Measurements from ENCODE around the gene NFATC2.

Gene NFATC2

DNA sequence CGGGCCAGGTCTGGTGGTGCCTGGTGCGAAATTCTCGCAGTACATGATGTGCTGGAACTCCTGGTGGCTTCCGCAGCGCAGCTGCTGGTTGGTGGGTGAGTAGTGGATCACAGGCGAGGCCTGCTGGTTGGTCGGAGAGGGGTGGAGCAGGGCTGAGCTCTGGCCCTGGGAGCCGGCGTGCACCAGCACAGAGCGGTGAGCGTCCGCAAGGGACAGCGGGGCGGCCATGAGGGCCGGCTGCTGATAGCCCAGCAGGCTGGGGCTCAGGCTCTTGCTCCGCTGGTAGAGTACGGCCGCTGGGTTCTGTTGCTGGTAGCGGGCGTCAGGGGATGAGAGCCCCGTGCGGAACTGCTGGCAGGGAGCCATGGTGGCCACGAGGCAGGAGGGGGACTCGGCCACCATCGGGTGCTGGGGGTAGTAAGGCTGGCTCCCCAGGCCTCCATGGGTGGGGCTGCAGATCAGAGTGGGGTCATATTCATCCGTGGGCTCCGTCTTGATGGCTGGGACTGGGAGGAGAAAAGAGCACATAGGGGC lies 110.2 kb downstream of the NFATC2 start:
- Histone ChIP-seq H3K4me1 (ENCODE audit: control insufficient read depth in 5 of 5, insufficient read depth in 5 of 5, low read length in 5 of 5) (peaks cover 0 to 13% (median 13%) of the 10 kb centered on the region in 5 donors), H3K27ac (ENCODE audit: low read depth, low read length) (no peak overlapping the region), H3K9ac (ENCODE audit: low read length in 5 of 5) (no peak overlapping the region), H3K4me3 (ENCODE audit: low read depth in 1 of 5, low read length in 5 of 5) (no peak overlapping the region), H3K27me3 (ENCODE audit: control insufficient read depth in 5 of 5, insufficient read depth in 4 of 5, low read length in 5 of 5) (no peaks in the 10 kb centered on the region), H3K9me3 (ENCODE audit: control insufficient read depth in 5 of 5, low read length in 5 of 5) (no peaks in the 10 kb centered on the region), H3K36me3 (ENCODE audit: control insufficient read depth in 5 of 5, insufficient read depth in 5 of 5, low read length in 5 of 5) (peaks cover 0 to 59% (median 31%) of the 10 kb centered on the region in 5 donors)

DNA sequence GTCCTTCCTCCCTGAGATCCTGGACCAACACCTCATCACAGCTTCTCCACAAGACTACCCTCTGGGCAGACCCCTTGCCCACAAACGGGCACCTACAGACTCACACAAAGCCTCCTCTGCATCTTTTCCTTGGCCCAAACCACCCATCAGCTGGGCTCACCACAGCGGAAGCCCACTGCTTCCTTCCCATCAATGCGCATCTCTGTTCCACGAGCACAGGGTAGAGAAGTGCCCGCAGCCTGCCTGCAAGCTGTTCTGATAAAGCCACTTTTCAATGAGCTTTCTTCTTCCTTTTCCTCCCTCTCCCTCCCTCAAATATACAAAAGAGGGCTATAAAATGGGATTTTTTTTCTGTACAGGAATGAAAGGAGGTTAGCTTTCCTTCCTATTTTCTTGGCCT lies 111.2 kb downstream of the NFATC2 start:
- Histone ChIP-seq H3K9ac (ENCODE audit: low read length in 5 of 5) (no peak overlapping the region), H3K27ac (ENCODE audit: low read depth, low read length) (no peak overlapping the region), H3K36me3 (ENCODE audit: control insufficient read depth in 5 of 5, insufficient read depth in 5 of 5, low read length in 5 of 5) (peaks cover 0 to 62% (median 31%) of the 10 kb centered on the region in 5 donors), H3K27me3 (ENCODE audit: control insufficient read depth in 5 of 5, insufficient read depth in 4 of 5, low read length in 5 of 5) (no peaks in the 10 kb centered on the region), H3K9me3 (ENCODE audit: control insufficient read depth in 5 of 5, low read length in 5 of 5) (no peaks in the 10 kb centered on the region), H3K4me3 (ENCODE audit: low read depth in 1 of 5, low read length in 5 of 5) (no peak overlapping the region), H3K4me1 (ENCODE audit: control insufficient read depth in 5 of 5, insufficient read depth in 5 of 5, low read length in 5 of 5) (peaks cover 0 to 13% (median 13%) of the 10 kb centered on the region in 5 donors)

DNA sequence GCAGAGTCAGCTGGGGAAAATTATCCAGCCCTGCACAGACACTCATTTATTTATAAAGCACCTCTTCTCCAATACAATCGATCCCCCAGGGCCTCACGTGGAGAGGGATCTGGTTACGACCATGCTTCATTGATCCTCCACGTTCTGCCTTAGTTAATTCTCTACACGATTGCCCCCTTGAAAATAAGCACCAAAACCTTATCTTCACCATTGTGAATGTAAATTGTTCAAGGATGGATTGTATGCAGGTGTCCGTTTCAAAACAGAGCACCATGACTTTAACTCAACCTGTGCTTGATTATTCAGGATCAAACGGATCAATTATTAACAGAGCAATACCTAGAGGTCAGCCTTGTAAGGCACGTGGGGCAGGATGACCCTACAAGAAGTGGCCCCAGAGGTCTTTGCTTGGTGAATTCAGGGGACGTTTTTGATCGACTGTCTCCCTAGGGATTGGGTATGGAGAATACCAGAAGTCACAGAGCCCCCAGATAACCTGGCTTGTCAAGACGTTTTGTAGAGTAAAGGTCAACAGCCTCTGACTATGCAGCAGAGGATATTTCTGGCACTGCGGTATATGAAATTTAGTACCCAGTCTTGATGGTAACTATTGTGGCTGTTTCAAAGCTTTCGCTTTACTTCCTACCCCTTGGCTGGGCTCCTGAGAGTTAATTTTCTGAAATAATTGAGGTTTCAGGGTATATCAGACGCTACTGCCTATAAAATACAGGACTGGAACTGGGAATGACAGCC lies 112.1 kb downstream of the NFATC2 start:
- H3K27me3 ChIP-seq (ENCODE audit: control insufficient read depth in 5 of 5, insufficient read depth in 4 of 5, low read length in 5 of 5): no peaks in the 10 kb centered on the region
- peaks cover 0 to 65% (median 35%) of the 10 kb centered on the region in 5 donors for H3K36me3 ChIP-seq (ENCODE audit: control insufficient read depth in 5 of 5, insufficient read depth in 5 of 5, low read length in 5 of 5)
- peaks cover 0 to 13% (median 13%) of the 10 kb centered on the region in 5 donors for H3K4me1 ChIP-seq (ENCODE audit: control insufficient read depth in 5 of 5, insufficient read depth in 5 of 5, low read length in 5 of 5)
- H3K9me3 ChIP-seq (ENCODE audit: control insufficient read depth in 5 of 5, low read length in 5 of 5): no peaks in the 10 kb centered on the region
- no peak overlapping the region for H3K4me3 ChIP-seq (ENCODE audit: low read depth in 1 of 5, low read length in 5 of 5)
- H3K9ac ChIP-seq (ENCODE audit: low read length in 5 of 5): no peak overlapping the region
- H3K27ac ChIP-seq (ENCODE audit: low read depth, low read length): no peak overlapping the region

DNA sequence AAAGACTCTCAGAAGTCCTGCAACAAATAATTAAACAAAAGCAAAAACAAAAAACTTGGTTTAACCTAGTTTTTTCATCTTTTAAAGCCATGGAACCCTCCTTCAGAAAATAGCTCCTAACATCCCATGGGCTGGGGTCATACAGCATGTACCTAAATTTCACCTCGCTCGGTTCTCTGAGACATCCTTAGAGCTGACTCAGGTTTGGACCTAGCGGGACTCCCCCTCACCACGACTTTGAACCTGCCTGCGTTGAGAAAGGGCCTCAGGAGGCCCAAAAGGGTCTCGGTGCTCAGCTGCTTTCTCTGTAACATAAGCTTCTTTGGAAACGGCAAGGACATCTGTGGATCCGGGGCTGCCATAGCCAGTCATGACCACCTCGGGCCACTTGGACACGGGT lies 112.8 kb downstream of the NFATC2 start:
- Histone ChIP-seq H3K4me3 (ENCODE audit: low read depth in 1 of 5, low read length in 5 of 5) (no peak overlapping the region), H3K27me3 (ENCODE audit: control insufficient read depth in 5 of 5, insufficient read depth in 4 of 5, low read length in 5 of 5) (no peaks in the 10 kb centered on the region), H3K9ac (ENCODE audit: low read length in 5 of 5) (no peak overlapping the region), H3K36me3 (ENCODE audit: control insufficient read depth in 5 of 5, insufficient read depth in 5 of 5, low read length in 5 of 5) (peaks cover 0 to 61% (median 30%) of the 10 kb centered on the region in 5 donors), H3K9me3 (ENCODE audit: control insufficient read depth in 5 of 5, low read length in 5 of 5) (no peaks in the 10 kb centered on the region), H3K27ac (ENCODE audit: low read depth, low read length) (no peak overlapping the region), H3K4me1 (ENCODE audit: control insufficient read depth in 5 of 5, insufficient read depth in 5 of 5, low read length in 5 of 5) (peaks cover 0 to 13% (median 13%) of the 10 kb centered on the region in 5 donors)

DNA sequence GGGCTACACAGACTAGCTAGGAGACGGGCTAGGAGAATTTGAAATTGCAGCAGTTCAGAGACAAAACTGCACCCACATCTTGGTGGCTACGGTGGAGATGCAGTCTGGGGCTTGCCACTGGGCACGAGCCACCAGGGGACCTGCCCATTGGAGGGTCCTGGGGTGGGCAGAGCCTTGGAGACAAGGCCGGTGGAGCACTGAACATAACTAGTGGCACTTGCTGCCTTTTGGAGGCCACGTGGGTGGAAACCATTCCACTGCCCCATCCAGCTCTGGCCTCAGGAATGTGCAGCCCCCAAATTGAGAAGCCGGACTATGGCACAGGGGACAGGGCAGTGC lies 113.4 kb downstream of the NFATC2 start:
- peaks cover 0 to 18% (median 15%) of the 10 kb centered on the region in 5 donors for H3K4me1 ChIP-seq (ENCODE audit: control insufficient read depth in 5 of 5, insufficient read depth in 5 of 5, low read length in 5 of 5)
- H3K4me3 ChIP-seq (ENCODE audit: low read depth in 1 of 5, low read length in 5 of 5): no peak overlapping the region
- no peak overlapping the region for H3K9ac ChIP-seq (ENCODE audit: low read length in 5 of 5)
- H3K9me3 ChIP-seq (ENCODE audit: control insufficient read depth in 5 of 5, low read length in 5 of 5): no peaks in the 10 kb centered on the region
- no peak overlapping the region for H3K27ac ChIP-seq (ENCODE audit: low read depth, low read length)
- H3K27me3 ChIP-seq (ENCODE audit: control insufficient read depth in 5 of 5, insufficient read depth in 4 of 5, low read length in 5 of 5): no peaks in the 10 kb centered on the region
- peaks cover 0 to 55% (median 26%) of the 10 kb centered on the region in 5 donors for H3K36me3 ChIP-seq (ENCODE audit: control insufficient read depth in 5 of 5, insufficient read depth in 5 of 5, low read length in 5 of 5)

DNA sequence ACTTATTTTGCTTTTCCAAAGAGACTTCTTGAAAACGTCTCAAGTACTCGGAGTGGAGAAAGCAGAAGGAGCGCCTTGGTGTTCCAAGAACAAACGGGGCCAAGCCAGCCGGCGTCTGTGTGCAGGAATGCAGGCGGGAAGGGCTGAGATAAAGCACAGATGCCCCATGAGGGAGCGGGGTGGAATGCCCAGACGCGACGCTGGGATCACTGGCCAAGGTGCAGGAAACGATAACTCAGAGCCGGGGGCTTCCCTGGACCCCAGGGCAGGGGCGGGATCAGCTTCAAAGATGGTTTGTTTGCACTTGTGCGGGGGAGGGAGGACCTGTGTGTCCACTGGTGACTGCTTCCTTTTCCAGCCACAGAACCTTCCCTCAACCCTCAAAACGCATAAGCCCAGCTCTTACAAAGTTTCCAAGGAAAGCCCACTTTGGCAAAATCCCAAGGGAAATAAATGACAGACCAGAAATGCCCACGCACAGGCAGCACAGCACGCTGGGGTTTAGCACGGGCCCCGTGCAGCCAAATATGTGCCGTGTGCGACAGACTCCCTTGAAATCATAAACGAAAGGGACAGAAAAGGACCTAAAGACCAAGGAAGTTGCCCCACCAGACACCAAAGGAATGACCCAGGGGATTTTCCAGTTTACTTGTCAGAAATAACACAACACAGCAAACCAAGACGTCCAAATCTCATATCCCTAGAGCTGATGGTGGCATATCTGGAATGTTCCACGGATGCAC lies 113.9 kb downstream of the NFATC2 start:
- Histone ChIP-seq H3K9me3 (ENCODE audit: control insufficient read depth in 5 of 5, low read length in 5 of 5) (no peaks in the 10 kb centered on the region), H3K4me3 (ENCODE audit: low read depth in 1 of 5, low read length in 5 of 5) (no peak overlapping the region), H3K4me1 (ENCODE audit: control insufficient read depth in 5 of 5, insufficient read depth in 5 of 5, low read length in 5 of 5) (peaks cover 0 to 23% (median 20%) of the 10 kb centered on the region in 5 donors), H3K9ac (ENCODE audit: low read length in 5 of 5) (no peak overlapping the region), H3K27ac (ENCODE audit: low read depth, low read length) (no peak overlapping the region), H3K27me3 (ENCODE audit: control insufficient read depth in 5 of 5, insufficient read depth in 4 of 5, low read length in 5 of 5) (no peaks in the 10 kb centered on the region), H3K36me3 (ENCODE audit: control insufficient read depth in 5 of 5, insufficient read depth in 5 of 5, low read length in 5 of 5) (peaks cover 0 to 50% (median 24%) of the 10 kb centered on the region in 5 donors)

DNA sequence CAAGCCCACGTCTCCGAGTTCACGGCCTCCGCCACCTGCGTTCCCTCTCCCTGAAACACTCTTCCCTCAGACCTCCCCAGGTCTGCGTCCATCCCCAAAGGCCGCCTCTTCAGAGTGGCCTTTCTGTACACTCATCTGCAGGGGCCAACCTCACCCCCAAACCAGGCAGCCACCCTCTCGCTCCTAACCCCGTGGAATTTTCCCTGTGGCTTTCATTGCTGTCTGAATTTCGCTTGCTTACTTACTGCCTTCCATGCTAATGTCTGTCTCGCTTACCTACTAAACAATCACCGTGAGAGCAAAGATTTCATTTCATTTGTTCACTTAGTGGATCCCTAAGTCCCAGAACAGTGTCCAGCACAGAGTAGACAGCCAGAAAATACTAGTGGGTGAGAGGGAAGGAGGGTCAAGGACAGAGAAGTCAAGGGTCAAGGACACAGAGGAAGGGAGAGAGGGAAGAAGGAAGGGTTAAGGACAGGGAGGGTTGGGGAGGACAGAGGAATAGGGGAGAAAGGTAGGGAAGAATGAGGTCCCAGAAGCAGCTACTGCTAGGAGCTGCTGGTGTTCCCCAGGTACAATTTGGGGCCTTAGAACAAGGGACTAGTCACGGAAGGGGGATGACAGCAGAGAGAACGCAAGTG lies 114.7 kb downstream of the NFATC2 start:
- no peak overlapping the region for H3K27ac ChIP-seq (ENCODE audit: low read depth, low read length)
- H3K27me3 ChIP-seq (ENCODE audit: control insufficient read depth in 5 of 5, insufficient read depth in 4 of 5, low read length in 5 of 5): no peaks in the 10 kb centered on the region
- peaks cover 0 to 25% (median 20%) of the 10 kb centered on the region in 5 donors for H3K4me1 ChIP-seq (ENCODE audit: control insufficient read depth in 5 of 5, insufficient read depth in 5 of 5, low read length in 5 of 5)
- H3K4me3 ChIP-seq (ENCODE audit: low read depth in 1 of 5, low read length in 5 of 5): no peak overlapping the region
- H3K36me3 ChIP-seq (ENCODE audit: control insufficient read depth in 5 of 5, insufficient read depth in 5 of 5, low read length in 5 of 5): peaks cover 0 to 42% (median 19%) of the 10 kb centered on the region in 5 donors
- H3K9ac ChIP-seq (ENCODE audit: low read length in 5 of 5): no peak overlapping the region
- no peaks in the 10 kb centered on the region for H3K9me3 ChIP-seq (ENCODE audit: control insufficient read depth in 5 of 5, low read length in 5 of 5)

DNA sequence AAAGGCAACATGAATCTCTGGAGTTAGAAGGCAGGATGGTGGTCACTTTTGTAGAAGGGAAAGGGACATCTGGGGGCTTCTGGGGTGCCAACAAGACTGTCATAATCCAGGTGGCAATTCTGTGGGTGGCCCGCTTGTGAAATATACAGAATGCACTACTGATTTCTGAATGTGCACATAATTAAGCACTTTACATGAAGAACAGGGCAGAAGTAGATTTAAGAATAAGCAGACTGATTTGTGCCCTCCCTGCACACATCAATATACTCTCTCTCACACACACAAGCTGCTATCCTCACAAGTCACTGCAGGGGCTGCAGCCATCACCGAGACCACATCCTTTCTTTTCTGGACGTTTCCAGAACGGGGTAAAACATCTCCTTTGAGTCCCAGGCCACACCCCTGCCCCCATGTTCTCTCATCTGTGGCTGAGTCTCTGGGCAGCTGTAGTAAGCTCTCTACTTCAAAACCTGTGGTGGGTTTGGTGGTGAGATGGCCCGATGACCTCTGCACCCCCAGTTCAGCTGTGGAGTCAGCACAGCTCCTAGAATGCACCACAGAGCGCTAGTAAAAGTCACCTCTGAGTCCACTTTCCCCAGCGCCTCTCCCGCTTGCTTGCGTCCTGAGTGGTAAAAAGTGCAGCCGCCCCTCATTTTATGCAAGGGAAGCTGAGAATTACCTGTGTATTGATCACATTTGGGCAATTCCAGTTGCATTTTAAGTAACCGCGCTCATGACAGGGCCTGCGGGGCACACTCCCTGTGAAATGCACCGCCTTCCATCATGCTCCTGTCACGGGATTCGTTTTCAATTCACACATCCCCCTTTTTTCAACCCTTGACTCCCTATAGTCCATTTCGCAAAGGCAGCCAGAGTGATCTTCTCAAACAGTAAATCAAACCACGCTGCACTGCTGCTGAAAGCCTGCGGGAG lies 115.5 kb downstream of the NFATC2 start:
- H3K9me3 ChIP-seq (ENCODE audit: control insufficient read depth in 5 of 5, low read length in 5 of 5): no peaks in the 10 kb centered on the region
- peaks cover 0 to 25% (median 20%) of the 10 kb centered on the region in 5 donors for H3K4me1 ChIP-seq (ENCODE audit: control insufficient read depth in 5 of 5, insufficient read depth in 5 of 5, low read length in 5 of 5)
- H3K4me3 ChIP-seq (ENCODE audit: low read depth in 1 of 5, low read length in 5 of 5): no peak overlapping the region
- H3K27me3 ChIP-seq (ENCODE audit: control insufficient read depth in 5 of 5, insufficient read depth in 4 of 5, low read length in 5 of 5): no peaks in the 10 kb centered on the region
- H3K27ac ChIP-seq (ENCODE audit: low read depth, low read length): no peak overlapping the region
- no peak overlapping the region for H3K9ac ChIP-seq (ENCODE audit: low read length in 5 of 5)
- peaks cover 0 to 34% (median 12%) of the 10 kb centered on the region in 5 donors for H3K36me3 ChIP-seq (ENCODE audit: control insufficient read depth in 5 of 5, insufficient read depth in 5 of 5, low read length in 5 of 5)

DNA sequence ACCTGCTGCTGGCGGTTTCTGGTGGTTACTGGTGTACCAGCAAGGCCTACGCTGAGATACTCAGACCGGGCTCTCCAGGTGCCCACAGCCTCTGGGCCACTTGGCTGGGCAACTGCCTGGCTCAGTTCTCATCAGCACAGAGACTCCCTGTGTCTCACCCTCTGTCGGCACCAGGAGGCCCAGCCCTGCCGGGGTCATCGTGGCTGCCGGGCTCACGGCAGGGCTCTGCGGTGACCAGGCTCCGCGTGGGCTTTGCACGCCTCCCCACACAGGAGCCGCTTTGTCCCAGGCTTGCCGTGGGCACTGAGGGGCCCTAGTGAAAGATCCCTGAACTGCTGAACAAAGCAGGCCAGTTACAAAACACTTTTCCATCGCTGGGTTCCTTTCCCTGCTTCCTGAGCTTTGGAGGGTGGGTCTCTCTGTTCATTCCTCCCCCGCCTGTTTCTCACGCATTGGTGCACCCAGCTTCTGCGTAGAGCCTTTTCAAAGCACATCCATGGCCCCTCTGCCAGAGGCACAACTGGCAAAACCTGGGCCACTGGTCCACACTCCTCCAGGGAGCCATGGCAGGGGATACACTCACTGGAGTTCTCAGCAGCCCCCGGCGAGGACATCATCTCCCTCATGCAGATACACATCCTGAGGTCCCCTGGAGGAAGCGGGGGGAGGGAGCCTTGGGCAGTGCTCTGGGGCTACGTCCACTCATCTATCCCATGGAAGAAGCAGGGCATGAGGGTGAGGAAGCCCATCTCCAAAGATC lies 117.0 kb downstream of the NFATC2 start:
- Histone ChIP-seq H3K4me1 (ENCODE audit: control insufficient read depth in 5 of 5, insufficient read depth in 5 of 5, low read length in 5 of 5) (peaks cover 0 to 25% (median 20%) of the 10 kb centered on the region in 5 donors), H3K4me3 (ENCODE audit: low read depth in 1 of 5, low read length in 5 of 5) (no peak overlapping the region), H3K36me3 (ENCODE audit: control insufficient read depth in 5 of 5, insufficient read depth in 5 of 5, low read length in 5 of 5) (peaks cover 0 to 30% (median 7%) of the 10 kb centered on the region in 5 donors), H3K9me3 (ENCODE audit: control insufficient read depth in 5 of 5, low read length in 5 of 5) (no peaks in the 10 kb centered on the region), H3K27me3 (ENCODE audit: control insufficient read depth in 5 of 5, insufficient read depth in 4 of 5, low read length in 5 of 5) (no peaks in the 10 kb centered on the region), H3K9ac (ENCODE audit: low read length in 5 of 5) (no peak overlapping the region), H3K27ac (ENCODE audit: low read depth, low read length) (no peak overlapping the region)
